Stimulated activated CD4-positive, alpha-beta T cell treated with anti-CD3 and anti-CD28 coated beads, TNF-alpha, amount 100 ng/mL, for 4 hours (primary cell): ENCODE results near the gene NPEPL1.

Experiments
- DNase-seq, 3 experiments: peaks; one replicate each; pipeline ENCODE4 v3.0.0-alpha.2; 2020; ENCODE audit warnings: low read depth in 3 of 3

Gene NPEPL1

DNA sequence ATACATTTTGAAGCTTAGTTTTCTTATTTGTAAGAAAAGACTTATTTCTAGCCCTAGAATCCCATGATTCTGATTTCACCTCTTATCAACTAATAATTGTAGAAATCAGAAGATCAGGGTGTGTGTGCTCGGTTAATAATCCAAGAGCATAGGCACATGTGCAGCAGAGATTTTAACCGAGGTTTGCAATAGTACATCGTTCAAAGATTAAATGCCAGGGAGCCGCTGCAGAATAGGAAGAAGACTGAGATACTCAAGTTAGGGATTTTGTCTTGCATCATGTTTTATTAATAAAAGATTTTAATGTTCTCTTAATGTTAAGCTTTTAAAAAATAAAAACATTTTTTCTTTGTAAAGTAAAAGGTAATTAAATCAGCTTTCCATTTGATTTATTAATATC lies 34.6 kb upstream of the NPEPL1 start:
- DNase-seq: no peak

DNA sequence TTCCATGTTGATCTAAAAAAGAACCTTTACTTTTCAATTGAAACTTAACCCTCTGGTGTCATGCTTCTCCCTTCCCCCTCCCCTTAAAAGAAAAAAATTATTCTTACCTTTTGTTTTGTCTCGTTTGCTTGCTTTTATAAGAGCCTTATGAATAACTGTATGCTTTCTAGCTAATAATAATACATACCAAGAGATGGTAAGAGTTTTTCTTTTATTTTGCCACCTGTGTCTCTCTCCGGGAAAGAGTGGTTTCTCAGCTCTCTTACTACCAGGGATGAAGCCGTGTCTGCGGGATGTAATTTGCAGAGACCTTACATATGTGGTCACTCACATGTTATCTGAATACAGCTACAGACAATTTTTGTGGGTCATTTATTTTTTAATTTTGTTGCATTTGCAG lies 33.8 kb upstream of the NPEPL1 start:
- DNase-seq: no peak

DNA sequence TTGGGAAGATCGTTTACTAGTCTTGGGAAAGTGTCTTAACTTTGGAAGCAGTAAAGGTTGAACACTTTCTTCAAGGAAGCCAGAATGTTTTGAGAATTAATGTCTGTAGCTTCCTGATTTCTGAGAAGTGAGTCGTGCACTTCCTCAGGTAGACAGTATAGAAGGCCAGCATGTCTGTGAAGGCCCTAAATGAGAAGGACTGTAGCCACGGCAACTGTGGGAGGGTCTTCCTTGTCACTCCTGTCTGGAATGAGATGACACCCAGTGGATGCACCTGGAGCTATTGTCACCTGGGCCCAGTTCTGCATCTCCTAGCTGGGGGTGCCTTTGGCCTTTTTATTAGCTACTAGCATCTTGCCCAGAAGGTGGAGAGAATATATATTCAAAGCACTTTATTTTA lies 32.8 kb upstream of the NPEPL1 start:
- no peak for DNase-seq

DNA sequence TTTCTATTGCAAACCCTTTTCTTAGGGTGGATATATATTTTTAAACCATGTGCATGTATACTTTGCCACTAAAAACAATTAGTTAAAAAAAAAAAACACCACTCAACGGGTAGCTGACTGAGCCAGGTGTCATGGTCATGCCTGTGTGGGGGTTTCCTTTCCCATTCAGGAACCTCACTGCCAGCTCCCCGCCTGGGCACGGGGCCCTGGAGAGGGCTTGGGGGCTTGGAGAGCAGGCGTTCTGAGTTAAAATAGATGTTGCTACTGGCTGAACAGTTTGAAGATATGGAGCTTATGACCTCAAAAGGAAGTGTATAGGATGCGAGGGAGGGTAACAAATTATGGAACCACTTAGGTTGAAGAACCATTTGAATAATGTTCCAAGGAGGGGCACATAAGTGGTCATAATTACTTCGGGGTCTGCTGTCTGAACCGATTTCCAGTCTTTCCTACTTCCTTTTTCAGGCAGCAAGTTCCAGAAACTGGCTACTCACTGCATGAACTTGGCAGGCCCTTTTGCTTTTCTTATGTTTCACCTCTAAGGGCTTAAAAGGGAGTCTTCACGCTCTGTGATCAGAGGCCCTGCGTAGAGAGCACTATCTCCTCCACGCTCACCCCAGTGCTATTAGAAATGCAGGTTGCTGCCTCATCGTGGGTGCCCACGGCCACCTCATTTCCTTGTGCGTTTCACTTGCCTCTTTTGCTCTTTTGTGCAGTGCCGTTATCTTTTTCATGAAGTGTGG lies 31.6 kb upstream of the NPEPL1 start:
- peak in 2 of 3 experiments; percentile 26 to 28 for DNase-seq

DNA sequence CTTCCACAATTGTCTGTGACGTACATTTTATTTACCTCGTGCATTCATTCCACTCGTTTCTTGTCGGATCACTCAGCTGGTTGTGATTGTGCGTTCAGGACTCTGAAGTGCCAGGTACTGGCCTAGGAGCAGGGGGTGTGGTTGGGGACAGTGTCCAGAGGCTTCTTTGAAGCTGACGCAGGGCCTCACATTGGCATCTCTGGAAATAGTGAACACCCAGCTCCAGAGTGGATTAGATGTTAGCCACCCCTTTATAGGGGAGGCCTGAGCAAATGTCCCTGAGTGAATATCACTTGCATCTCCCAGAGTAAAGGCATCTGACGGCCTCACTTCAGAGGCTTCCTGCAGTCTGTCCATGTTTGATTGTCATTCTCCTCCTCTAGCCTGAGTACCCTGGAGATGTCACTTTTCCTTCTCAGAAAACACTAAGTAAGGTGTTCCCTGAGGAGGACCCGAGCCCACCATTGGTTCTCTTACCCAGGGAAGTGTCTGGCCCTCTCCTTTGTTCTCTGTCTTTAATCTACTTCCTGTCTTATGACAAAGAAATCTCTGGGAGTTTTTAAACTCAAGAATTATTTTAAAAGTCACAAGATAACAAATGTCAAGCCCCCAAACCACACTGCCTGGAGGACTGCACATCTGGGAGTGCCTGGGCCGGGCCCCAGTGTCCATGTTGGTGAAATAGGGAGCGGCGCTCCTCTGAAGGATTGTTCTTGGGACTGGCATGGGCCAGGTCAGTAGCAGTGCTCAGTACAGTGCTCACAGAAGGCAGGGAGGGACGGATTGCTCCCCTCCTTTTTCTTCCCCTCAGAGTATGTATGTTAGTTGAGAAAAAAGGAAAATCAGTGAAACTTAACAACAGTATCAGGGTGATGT lies 30.8 kb upstream of the NPEPL1 start:
- no peak for DNase-seq

DNA sequence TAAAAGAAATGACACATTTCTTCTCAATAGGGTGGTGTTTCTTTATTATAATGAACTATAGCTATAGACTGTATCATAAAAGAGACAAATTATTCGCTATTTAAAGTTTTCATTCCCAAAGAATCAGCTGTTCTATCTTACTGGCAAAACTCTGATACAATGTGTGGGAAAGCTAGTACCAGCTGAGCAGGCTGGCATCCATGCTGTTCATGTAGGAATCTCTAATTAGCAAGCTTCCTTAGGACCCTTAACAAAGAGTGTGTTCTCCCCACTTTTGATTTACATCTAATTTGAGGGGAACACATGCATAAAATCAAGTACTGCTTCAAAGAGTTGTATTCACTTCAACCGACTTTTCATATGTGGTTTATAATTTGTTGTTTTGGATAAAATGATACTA lies 28.3 kb upstream of the NPEPL1 start:
- DNase-seq: no peak

DNA sequence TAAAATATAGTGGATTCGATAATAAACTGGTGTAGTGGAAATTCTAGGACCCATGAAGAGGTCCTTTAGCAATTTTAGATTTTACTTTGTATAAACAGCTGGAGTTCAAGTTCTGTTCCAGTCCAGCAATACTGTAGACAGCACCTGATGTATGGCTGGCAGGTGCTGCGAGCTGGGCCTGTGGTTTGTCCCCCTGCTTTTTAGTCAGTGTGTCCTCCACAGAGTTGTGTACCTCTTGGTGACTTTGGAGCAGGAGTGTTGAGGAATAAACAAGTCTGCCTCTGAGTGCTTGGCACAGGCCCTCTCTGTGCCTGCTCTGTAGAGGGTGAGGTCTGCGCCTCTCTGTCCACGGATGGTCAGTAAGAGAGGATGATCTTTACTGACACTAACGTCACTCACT lies 27.7 kb upstream of the NPEPL1 start:
- no peak for DNase-seq

DNA sequence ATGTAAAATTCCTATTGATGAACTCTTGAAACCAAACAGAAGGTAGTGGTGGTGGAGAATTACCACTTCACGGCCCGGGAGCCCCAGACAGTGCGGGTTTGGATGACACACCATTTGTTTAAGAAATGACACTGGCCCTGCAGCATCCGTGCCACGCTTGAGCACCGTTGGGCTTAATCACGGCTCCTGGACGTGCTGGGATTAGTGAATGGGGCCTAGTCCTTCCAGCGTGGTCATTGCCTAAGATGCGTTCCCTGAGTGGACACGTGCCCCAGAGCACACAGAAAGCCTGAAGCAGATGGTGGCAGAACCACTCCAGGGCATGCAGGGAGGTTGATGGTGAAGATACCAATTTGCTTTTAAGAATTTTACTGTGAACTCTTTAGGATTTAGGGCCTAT lies 27.0 kb upstream of the NPEPL1 start:
- DNase-seq: no peak

DNA sequence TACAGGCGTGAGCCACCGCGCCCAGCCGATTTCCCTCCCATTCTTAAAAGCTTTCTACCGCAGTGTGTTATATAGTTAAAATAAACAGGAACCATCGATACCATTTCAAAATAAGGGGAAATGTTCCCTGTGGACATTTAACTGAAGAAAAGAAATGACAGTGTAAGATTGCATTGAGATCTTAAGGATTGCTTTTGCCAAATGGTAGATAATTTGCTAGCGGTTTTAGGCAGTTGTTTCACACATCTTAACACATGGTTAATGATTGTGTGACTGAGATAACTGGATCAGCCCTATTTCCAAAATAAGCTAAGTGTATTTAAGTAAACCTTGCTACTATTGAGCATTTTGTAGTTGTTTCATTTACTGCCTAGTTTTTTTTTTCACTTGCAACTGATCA lies 25.9 kb upstream of the NPEPL1 start:
- no peak for DNase-seq

DNA sequence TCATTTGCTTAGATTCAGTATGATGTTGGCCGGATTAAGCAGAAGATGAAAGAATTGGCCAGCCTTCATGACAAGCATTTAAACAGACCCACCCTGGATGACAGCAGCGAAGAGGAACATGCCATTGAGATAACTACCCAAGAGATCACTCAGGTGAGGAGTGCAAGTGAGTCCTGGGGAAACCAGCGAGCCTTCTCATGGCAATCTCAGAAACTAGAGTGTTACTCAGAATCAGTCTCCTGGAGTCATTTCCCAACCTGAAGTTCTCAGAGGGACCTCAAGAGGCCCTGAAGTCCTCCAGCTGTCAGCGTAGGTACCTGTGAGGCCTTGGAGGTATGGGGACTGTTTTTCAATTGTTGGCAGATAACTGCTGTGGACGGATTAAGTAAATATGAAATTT lies 24.6 kb upstream of the NPEPL1 start:
- DNase-seq: no peak

DNA sequence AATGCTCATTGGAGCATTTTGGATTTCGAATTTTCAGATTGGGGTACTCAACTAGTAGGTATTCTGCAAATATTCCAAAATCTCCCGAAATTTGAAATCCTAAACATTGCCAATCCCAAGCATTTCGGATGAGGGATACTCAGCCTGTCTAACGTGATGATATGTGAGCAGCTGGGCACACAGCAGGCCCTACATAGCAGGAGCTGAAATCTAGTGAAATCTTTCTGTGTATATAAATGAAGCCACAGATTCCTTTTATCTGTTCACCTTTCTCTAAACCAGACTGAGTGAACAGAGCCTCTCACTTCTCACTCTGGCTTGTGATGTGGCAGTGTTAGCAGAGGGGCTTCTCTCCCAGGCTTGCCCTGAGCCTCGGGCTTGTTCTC lies 23.7 kb upstream of the NPEPL1 start:
- DNase-seq: no peak

DNA sequence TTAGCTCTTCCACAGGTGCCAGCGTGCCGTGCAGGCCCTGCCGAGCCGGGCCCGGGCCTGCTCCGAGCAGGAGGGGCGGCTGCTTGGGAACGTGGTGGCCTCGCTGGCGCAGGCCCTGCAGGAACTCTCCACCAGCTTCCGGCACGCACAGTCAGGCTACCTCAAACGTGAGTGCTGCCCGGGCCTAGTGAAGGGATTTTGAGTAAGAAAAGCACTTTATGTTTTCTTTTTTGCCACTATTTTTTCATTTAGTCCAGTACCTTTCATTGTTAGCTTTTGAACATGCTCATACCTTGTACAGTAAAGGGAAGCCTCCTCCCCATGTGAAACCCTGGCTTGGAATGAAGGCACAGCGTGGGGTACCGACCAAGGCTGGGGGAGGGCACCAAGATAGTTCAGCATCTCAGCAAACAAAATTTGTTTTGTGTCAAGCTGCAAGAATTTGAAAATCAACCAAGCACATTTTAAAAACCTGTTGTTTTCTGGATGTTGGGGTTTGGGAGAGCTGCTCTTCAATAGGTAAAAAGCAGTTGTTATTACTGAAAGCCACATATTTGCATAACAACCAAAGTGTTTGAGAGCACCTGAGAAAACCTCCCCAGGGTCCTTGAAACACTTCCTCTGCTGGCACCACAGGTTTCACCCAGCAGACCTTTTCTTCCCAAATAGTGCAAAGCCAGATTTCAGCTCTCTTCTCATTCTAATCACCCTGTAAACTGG lies 23.2 kb upstream of the NPEPL1 start:
- DNase-seq: no peak

DNA sequence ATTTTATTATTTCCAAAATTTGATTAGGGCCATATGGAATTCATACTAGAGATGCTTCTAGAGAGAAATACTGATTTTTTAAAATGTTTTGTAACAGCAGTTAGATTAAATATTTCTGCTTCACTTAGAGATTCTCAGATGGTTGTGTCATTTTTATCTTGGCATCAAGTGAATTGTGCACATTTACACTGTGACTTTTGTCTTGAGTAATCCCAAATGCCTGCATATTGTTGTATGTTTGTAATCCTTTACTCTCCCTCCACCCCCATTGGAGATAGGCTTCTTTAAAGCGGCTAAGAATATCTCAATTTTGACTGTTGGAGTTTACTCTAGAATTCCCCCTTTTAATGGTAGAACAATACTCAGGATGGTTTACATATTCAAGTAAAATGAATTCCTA lies 22.5 kb upstream of the NPEPL1 start:
- DNase-seq: no peak

DNA sequence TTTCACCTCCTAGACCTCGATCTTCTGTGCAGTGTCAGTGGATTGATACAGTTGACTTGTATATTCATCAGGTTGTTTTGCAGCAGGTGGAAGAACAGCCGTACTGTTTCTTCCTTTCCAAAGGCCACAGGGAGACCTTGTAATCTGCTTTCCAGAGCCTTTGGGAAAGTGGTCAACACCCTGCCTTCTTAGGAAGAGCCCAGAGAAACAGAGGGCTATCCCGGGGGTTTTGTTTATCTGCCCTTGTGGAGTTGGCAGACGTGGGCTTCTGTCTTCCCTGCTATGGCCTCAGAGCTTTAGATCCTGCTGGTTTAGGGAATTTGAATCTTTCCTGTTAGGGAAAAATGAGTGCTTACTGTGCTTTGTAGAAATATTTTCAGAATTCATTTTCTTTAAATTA lies 21.9 kb upstream of the NPEPL1 start:
- no peak for DNase-seq

DNA sequence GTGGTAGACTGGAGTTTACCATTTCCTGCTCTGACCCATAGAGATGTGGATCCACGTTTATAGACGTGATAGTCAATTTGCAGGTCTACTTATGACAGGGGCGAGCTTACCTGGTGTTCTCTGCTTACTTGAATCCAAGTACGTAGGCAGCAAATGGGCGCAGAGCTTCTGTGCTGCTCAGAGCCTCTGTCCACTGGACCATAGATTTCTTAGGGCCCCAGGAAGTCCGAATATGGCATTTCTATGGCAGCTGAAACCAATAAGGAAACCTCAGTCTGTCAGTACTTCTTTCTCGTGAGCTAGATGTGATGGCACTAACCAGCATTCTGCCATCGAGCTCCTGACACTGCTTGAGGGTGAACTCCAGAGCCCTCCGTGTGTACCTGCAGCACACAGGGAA lies 19.5 kb upstream of the NPEPL1 start:
- no peak for DNase-seq

DNA sequence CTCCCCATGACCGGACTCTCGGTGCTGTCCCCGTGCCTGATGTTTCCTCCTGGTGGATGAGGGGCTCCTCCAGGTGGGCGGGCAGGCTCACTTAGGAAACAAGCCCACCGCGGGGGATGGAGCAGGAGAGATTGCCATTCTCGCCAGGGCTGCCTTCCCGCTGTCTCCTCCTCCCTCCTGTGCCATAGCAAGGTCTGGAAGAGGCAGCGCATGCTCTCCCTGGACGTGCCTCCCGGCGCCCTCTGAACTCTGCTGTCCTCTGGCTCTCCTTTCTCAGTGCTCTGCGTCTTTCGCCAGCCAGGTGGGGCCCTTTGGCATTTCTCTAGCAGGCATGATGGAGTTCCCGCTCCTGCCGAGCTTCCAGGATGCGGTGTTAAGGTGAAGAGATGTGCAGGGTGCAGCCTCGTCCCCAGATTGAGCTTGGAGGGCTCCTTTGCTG lies 17.4 kb upstream of the NPEPL1 start:
- no peak for DNase-seq

DNA sequence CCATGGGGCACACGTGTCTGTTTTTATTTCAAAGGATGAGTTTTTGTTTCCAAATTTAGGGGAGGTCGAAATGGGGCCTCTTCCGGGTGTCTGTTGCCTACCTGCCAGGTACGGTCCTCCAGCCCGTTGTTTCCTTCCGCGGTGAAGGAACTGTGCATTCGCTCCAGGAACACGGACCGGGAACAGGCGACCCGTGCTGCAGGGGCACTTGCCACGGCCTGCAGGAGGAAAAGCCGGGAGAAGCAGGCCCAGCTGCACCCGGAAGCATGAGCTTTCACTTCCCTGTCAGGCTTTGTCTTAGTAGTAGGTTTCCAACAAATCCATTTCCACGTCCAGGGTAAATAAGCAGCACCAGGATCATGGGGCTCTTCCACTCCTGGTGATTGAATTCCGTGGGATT lies 17.0 kb upstream of the NPEPL1 start:
- no peak for DNase-seq

DNA sequence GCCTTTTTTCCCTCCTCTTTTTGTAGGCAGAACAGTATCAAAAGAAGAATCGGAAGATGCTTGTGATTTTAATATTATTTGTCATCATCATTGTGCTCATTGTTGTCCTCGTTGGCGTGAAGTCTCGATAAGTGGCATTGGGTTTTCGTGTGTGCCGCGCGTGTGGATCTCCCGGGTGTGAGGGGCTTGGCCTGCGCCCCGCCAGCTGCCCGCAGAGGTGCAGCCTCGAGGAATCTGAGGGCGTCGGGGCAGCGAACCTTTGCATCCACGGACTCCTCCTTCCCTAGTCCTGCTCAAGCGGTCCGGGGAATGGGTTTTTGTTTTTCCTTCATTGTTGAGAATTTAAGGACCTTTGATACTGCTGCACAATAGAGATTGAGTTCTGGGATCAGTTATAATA lies 16.4 kb upstream of the NPEPL1 start:
- DNase-seq: no peak

DNA sequence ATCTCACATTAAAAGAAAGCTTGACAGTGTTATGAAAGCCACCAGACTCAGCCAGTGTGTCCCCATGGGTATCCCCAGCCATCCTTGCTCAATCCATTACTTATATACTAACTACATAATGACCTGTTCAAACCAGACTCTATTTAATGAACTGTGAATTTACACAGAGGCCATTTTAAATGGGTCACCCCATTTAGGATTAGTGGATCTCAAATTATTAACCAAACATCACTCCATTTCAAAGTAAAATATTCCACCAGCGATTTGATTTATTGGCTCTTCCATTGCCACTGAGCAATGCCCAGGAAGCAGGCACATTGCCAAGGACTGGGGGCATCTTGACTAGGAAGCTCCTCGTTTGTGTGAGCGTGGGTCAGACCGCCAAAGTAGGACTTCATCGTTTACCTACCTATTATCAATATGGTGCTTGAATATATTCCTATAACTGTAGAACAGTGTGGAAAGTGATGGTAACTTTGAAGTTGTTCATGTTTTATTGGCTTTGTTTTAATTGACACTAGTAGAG lies 15.5 kb upstream of the NPEPL1 start:
- no peak for DNase-seq

DNA sequence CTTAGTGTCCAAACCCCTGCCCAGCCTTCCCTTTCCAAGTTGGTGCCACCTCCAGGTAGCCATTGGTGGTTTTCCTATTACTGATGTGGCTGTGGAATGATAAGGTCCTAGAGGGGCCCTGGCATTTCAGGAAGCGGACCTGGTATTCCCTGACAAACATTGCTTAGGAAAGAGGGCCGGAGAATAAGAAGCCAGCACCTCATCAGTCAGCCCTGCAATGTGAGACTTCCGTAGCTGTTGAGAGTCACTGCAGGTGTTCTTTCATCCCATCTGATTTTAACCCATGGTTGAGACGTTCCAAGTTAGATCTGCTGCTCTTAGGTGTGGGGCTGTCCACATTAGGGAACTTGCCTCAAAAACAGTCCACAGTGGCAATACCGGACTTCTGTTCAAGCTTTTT lies 14.8 kb upstream of the NPEPL1 start:
- DNase-seq: no peak

DNA sequence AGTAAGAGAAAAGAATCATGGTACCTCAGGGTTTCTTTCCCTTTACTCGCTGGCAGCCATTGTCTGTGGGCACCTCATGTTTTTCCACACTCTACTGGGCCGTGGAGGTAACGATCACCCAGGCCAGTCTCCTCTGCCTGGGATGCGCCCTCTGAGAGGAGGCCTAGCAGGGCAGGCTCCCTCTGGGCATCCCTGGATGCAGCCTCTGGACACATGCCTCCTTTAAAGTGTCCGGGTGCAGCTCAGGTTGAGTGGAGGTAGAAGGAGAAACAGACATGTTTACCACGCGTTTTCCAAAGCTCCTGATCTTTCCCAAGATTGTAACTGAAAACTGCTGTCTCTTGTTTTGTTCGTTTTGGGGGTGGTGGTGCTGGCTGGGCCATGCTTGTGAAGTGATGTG lies 13.8 kb upstream of the NPEPL1 start:
- DNase-seq: no peak
